Smooth muscle cell (in vitro differentiated cells): Measurements from ENCODE around the gene UNKL. TPM values are rescaled to one million over a fixed set of nuclear protein-coding genes. Genes with fewer than 3 reads are reported as not detected.

ENCODE experiments used
- DNase-seq: peaks from one replicate; lab custom pipeline; 2025; ENCODE audit not compliant: unreplicated experiment; lab: John Stamatoyannopoulos, UW
- H2AFZ ChIP-seq: fragments of 200-600 bp; sonication (generic); 2 replicates; pipeline ENCODE4 v1.6.0; 2016; ENCODE audit warnings: antibody characterized with exemption, low read depth, mild to moderate bottlenecking
- H3F3A ChIP-seq: fragments of 200-600 bp; sonication (generic); 2 replicates; pipeline ENCODE4 v1.6.0; 2017; ENCODE audit warnings: antibody characterized with exemption, low read depth
- H3K27ac ChIP-seq: fragments of 200-600 bp; sonication (generic); 2 replicates; pipeline ENCODE4 v1.5.1; 2016; ENCODE audit warnings: low read depth, mild to moderate bottlenecking
- H3K27me3 ChIP-seq: fragments of 200-600 bp; sonication (generic); 2 replicates; pipeline ENCODE4 v1.6.1; 2016; ENCODE audit warnings: low read depth, mild to moderate bottlenecking
- H3K36me3 ChIP-seq: fragments of 200-600 bp; sonication (generic); 2 replicates; pipeline ENCODE4 v1.5.1; 2016; ENCODE audit warnings: low read depth
- H3K4me1 ChIP-seq: fragments of 200-600 bp; sonication (generic); 2 replicates; pipeline ENCODE4 v1.5.1; 2016; ENCODE audit warnings: low read depth
- H3K4me2 ChIP-seq: fragments of 200-600 bp; sonication (generic); 2 replicates; pipeline ENCODE4 v1.6.0; 2016; ENCODE audit warnings: mild to moderate bottlenecking
- H3K4me3 ChIP-seq: fragments of 200-600 bp; sonication (generic); 2 replicates; pipeline ENCODE4 v1.5.1; 2016; ENCODE audit warnings: mild to moderate bottlenecking
- H3K79me2 ChIP-seq: fragments of 200-600 bp; sonication (generic); 2 replicates; pipeline ENCODE4 v1.6.0; 2016; ENCODE audit warnings: low read depth, mild to moderate bottlenecking
- H3K9ac ChIP-seq: fragments of 200-600 bp; sonication (generic); 2 replicates; pipeline ENCODE4 v1.6.0; 2016; ENCODE audit warnings: low read depth
- H3K9me3 ChIP-seq: fragments of 200-600 bp; sonication (generic); replicated peaks from 2 replicates; pipeline ENCODE4 v1.5.1; 2016; ENCODE audit warnings: low read depth
- H4K20me1 ChIP-seq: fragments of 200-600 bp; sonication (generic); 2 replicates; pipeline ENCODE4 v1.6.0; 2016; ENCODE audit warnings: low read depth
- CTCF ChIP-seq: fragments of 200-600 bp; sonication (generic); IDR thresholded peaks from 2 replicates; pipeline ENCODE4 v1.5.1; 2017; ENCODE audit warnings: borderline replicate concordance, mild to moderate bottlenecking, antibody characterized with exemption; ENCODE audit not compliant: insufficient read depth, poor library complexity, severe bottlenecking
- WGBS: methylation state at CpG from one replicate; pipeline ENCODE4 v1.1.7; 2016; ENCODE audit warnings: low lambda C conversion rate; 5-methylcytosine and 5-hydroxymethylcytosine counted together
- polyA plus RNA-seq: library from polyadenylated mRNA; unstranded; fragments of >200 nt; fragmentation: Nextera tagmentation; extraction: Ambion mirVana; gene quantifications from 2 replicates; pipeline ENCODE4 v1.2.1, GENCODE V29; 2016
- total RNA-seq: library from RNA; depleted of rRNA; stranded (reverse); fragments of >200 nt; gene quantifications from 2 replicates; pipeline ENCODE4 v1.2.3, GENCODE V29; 2014

Gene UNKL
- total and polyA plus RNA-seq, 2 experiments from 2014 or later: 5.2 to 6.2 TPM

DNA sequence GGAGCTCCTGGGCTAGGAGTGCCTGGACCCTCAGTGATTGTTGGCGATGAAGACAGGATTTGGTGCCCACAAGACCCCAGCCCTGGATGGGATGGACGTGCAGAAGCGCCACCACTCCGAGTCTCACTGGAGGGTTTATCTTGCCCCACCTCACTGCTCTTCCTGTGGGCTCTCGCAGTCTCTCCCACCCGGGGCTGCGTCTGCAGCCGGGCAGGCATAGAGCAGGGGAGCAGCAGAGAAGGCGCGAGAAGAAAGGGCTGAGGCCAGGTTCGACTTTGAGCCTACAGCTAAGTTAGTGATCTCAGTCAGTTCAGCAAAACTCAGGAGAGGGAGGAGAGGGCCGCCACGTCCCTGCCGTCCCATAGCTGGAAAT, 98.5 kb downstream of the UNKL start:
- H3K4me3 ChIP-seq: no peak overlapping the region
- no peaks in the 10 kb centered on the region for H3K27me3 ChIP-seq
- WGBS: 94% methylated on average over 14 of the region's 14 CpGs
- peaks cover 78% of the 10 kb centered on the region for H3K79me2 ChIP-seq
- H3K4me1 ChIP-seq: peaks cover 12% of the 10 kb centered on the region
- no peak overlapping the region for H3K27ac ChIP-seq
- peaks cover 11% of the 10 kb centered on the region for H3K36me3 ChIP-seq
- no peaks in the 10 kb centered on the region for H3K9me3 ChIP-seq
- H3K9ac ChIP-seq: no peak overlapping the region
- no peak for TF ChIP-seq CTCF
- peaks cover 96% of the 10 kb centered on the region for H4K20me1 ChIP-seq
- DNase-seq: no peak
- no peak overlapping the region for H3K4me2 ChIP-seq
- H2AFZ ChIP-seq: no peak overlapping the region
- no peaks in the 10 kb centered on the region for H3F3A ChIP-seq

DNA sequence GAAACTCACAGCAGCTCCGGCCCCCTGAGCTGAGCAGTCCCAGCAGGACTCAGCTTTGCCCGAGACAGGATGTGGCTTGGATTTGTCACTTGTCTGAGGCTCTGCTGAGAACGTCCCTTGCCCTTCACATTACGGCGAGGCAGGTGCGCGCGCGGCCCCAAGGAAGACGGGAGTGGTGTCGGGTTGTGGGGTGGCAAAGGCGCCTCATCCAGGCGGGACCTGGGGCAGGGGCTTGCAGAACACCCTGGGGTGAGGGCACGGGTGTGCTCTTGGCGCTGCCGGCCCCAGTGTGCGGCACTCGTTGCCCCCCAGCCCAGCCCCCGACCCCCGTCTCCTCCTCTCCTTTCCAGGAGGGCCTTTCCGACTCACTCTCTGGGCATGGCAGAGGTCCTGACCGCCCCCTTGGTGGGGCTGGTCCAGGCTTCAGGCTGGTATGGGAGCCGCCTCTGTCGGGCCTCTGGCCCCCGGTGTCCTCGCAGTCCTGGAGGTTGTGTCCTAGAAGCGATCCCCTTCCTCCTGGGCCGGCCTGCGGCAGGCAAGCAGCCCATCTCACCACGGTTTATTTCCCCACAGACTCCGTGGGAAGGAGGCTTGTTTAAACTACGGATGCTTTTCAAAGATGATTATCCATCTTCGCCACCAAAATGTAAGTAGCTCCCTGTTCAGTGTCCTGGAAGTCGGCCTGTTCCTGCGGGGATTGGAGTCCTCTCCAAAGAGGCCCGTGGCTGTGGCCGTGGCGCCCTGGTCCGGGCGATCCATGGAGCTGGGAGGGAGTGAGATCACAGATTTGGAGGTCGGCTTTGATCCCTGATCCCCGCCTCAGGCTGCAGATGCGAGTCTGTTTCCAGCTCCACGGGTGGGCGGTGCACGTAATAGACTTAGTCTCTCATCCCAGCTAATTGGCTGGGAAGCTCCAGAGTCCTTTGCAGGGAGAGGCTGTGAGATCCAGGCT, 99.1 kb downstream of the UNKL start:
- Histone ChIP-seq H3K4me1 (peaks cover 15% of the 10 kb centered on the region), H3K9me3 (no peaks in the 10 kb centered on the region), H2AFZ (no peak overlapping the region), H3K27me3 (no peaks in the 10 kb centered on the region), H3F3A (no peaks in the 10 kb centered on the region), H3K36me3 (peaks cover 11% of the 10 kb centered on the region), H3K4me2 (no peak overlapping the region), H3K27ac (no peak overlapping the region), H3K9ac (no peak overlapping the region), H3K4me3 (no peak overlapping the region), H3K79me2 (peaks cover 85% of the 10 kb centered on the region), H4K20me1 (peaks cover 100% of the 10 kb centered on the region)
- 90% methylated on average over 38 of the region's 46 CpGs for WGBS
- TF ChIP-seq CTCF: no peak
- DNase-seq: no peak

DNA sequence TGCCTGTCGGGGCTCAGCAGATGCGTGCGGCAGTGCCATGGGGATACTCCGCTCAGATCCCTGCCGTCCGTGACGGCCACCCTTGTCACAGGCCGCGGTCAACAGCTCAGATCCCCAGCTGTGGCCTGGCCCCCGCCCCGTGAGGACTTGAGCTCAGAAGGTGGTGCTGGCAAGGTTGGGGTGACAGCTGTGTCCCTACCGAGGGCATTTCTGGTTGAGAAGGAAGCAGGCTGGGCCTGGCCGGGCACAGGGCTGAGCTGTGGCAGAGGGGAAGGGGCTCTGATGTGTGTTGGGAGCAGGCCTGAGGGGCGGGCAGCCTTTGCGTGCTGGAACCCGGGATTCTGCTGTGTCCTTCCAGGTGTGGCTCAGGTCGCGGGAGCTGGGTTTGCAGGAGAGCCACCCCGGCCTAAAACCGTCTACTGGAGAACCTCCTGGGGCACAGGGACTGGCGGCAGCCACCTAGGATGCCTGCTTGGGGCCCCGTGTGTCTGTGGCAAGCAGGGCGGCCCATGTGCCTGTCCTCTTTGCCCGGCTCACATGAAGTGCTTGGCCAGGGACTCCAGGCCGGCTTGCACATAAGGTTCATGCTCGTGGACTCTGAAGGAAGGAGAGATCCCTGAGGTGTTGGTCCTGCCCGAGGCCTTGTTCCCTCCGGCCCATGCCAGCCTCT, 100.0 kb downstream of the UNKL start:
- H3K4me2 ChIP-seq: no peak overlapping the region
- no peak overlapping the region for H3K9ac ChIP-seq
- H3K36me3 ChIP-seq: peaks cover 6% of the 10 kb centered on the region
- H3K4me3 ChIP-seq: no peak overlapping the region
- H3K27ac ChIP-seq: no peak overlapping the region
- no peak for DNase-seq
- H3K4me1 ChIP-seq: peaks cover 15% of the 10 kb centered on the region
- H4K20me1 ChIP-seq: peaks cover 96% of the 10 kb centered on the region
- WGBS: 99% methylated on average over 28 of the region's 28 CpGs
- no peaks in the 10 kb centered on the region for H3F3A ChIP-seq
- no peak overlapping the region for H2AFZ ChIP-seq
- H3K79me2 ChIP-seq: peaks cover 84% of the 10 kb centered on the region
- H3K27me3 ChIP-seq: no peaks in the 10 kb centered on the region
- no peak for TF ChIP-seq CTCF
- H3K9me3 ChIP-seq: no peaks in the 10 kb centered on the region
